ENCODE results near the gene PIP4K2C. TPM values are rescaled to one million over a fixed set of nuclear protein-coding genes. Genes with fewer than 3 reads are reported as not detected.

The PIP4K2C gene
- total RNA-seq, 4 donors from 2014 or later, result 22.7 to 30.7 (median 29.0) TPM

DNA sequence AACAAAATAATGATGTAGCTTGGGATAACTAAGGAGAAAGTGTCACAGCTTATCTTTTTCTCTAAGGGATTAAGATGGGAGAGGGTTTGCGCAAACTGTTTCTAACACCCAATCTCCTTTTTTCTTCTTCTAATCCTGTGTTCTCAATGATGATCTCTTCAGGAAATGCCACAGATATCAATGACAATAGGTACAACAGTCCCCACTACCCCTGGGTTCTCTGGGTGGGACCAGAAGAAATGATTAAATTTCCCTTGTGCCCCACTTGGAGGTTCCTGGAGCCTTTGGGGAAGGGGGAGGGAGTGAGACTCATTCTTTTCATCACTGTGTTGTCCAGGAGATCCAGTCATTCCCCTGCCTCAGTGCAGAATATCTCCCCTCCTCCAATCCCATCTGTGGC is 8.6 kb upstream of the PIP4K2C start:
- Histone ChIP-seq H3K4me3 (no peak overlapping the region), H3K27me3 (peaks cover 0 to 1% (median 0%) of the 10 kb centered on the region in 4 donors), H3K4me1 (peaks cover 0 to 7% (median 2%) of the 10 kb centered on the region in 4 donors), H3K9me3 (no peaks in the 10 kb centered on the region), H3K27ac (replicated peaks in 1 of 4) (no peak overlapping the region), H3K36me3 (peaks cover 0 to 21% (median 4%) of the 10 kb centered on the region in 4 donors)
- DNase-seq (ENCODE audit: extremely low spot score), result no peak
- WGBS, result 100% methylated on average over 1 of the region's 1 CpG
- TF ChIP-seq POLR2AphosphoS5 (IDR thresholded peaks at IDR 0.05) (no peak), EP300 (IDR thresholded peaks at IDR 0.05) (no peak), POLR2A (IDR thresholded peaks at IDR 0.05; ENCODE audit: low read depth) (no peak), CTCF (IDR thresholded peaks at IDR 0.05) (no peak)
- intact Hi-C loops (cut with DNase I), result loop anchor here (5.0 kb wide), 1 partner anchor 110 kb away; the partner anchor contains the start of gene OS9

GRCh38 chr12:57583008-57583831 is 7.8 kb upstream of the PIP4K2C start:
- Histone ChIP-seq H3K9me3 (no peaks in the 10 kb centered on the region), H3K36me3 (peaks cover 0 to 17% (median 4%) of the 10 kb centered on the region in 4 donors), H3K27ac (replicated peaks in 1 of 4) (no peak overlapping the region), H3K4me3 (no peak overlapping the region), H3K27me3 (peaks cover 0 to 6% (median 0%) of the 10 kb centered on the region in 4 donors), H3K4me1 (peaks cover 0 to 7% (median 2%) of the 10 kb centered on the region in 4 donors)
- TF ChIP-seq EP300 (IDR thresholded peaks at IDR 0.05), result no peak
- peak; percentile 91 to 97 (median 94) for TF ChIP-seq CTCF (IDR thresholded peaks at IDR 0.05)
- 49% methylated on average over 13 of the region's 13 CpGs for WGBS
- intact Hi-C loops (cut with DNase I), result loop anchor here (1.0 to 5.0 kb wide), 2 partner anchors 38 to 109 kb away; partner anchors contain the start of gene OS9
- DNase-seq (ENCODE audit: extremely low spot score), result no peak

DNA sequence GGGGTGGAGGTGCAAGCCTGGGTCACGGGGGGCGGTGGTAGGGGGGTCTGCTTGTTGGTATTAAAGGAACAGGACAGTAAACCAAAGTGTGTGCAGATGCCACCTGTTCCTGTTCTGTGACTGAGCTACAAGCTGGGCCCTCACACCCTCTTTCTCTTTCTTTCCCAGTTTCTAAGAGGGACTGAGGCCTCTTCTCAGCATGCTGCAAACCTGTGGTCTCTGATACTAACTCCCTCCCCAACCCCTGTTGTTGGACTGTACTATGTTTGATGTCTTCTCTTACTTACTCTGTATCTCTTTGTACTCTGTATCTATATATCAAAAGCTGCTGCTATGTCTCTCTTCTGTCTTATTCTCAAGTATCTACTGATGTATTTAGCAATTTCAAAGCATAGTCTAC is 6.9 kb upstream of the PIP4K2C start:
- Histone ChIP-seq H3K36me3 (peaks cover 0 to 11% (median 4%) of the 10 kb centered on the region in 4 donors), H3K4me3 (no peak overlapping the region), H3K4me1 (peaks cover 0 to 7% (median 2%) of the 10 kb centered on the region in 4 donors), H3K27ac (replicated peaks in 1 of 4) (no peak overlapping the region), H3K27me3 (peaks cover 0 to 6% (median 0%) of the 10 kb centered on the region in 4 donors), H3K9me3 (no peaks in the 10 kb centered on the region)
- 100% methylated on average over 2 of the region's 2 CpGs for WGBS
- TF ChIP-seq CTCF (IDR thresholded peaks at IDR 0.05) (no peak), POLR2A (IDR thresholded peaks at IDR 0.05; ENCODE audit: low read depth) (no peak), EP300 (IDR thresholded peaks at IDR 0.05) (no peak), POLR2AphosphoS5 (IDR thresholded peaks at IDR 0.05) (no peak)
- no peak for DNase-seq (ENCODE audit: extremely low spot score)
- intact Hi-C loops (cut with DNase I), result loop anchor here (5.0 kb wide), 1 partner anchor 108 kb away; the partner anchor contains the start of gene OS9

- Histone ChIP-seq H3K27me3 (peaks cover 0 to 6% (median 0%) of the 10 kb centered on the region in 4 donors), H3K4me3 (no peak overlapping the region), H3K9me3 (no peaks in the 10 kb centered on the region), H3K4me1 (peaks cover 0 to 7% (median 2%) of the 10 kb centered on the region in 4 donors), H3K27ac (replicated peaks in 1 of 4) (no peak overlapping the region), H3K36me3 (peaks cover 0 to 10% (median 4%) of the 10 kb centered on the region in 4 donors)
- intact Hi-C loops (cut with DNase I), result loop anchor here (5.0 kb wide), 1 partner anchor 108 kb away; the partner anchor contains the start of gene OS9
- no peak for TF ChIP-seq POLR2AphosphoS5 (IDR thresholded peaks at IDR 0.05)
- no peak for TF ChIP-seq EP300 (IDR thresholded peaks at IDR 0.05)
- no peak for TF ChIP-seq CTCF (IDR thresholded peaks at IDR 0.05)
- no peak for TF ChIP-seq POLR2A (IDR thresholded peaks at IDR 0.05; ENCODE audit: low read depth)
- no peak for DNase-seq (ENCODE audit: extremely low spot score)
These were observed 6.3 kb upstream of the PIP4K2C start for GRCh38 chr12:57584690-57585089.

Data from esophagus muscularis mucosa (tissue), 4 donors.